Left ventricle myocardium inferior (tissue), 1 donor: ENCODE measurements around the gene GARIN5A. TPM values are rescaled to one million over a fixed set of nuclear protein-coding genes. Genes with fewer than 3 reads are reported as not detected.

Experiments
- DNase-seq: peaks from one replicate; pipeline ENCODE4 v3.0.0-alpha.2; 2020
- H3K27ac ChIP-seq: fragments of 200-600 bp; replicated peaks from 2 replicates; pipeline ENCODE4 v1.8.0; 2021
- H3K27me3 ChIP-seq: fragments of 200-600 bp; 2 replicates; pipeline ENCODE4 v1.8.0; 2021; ENCODE audit warnings: low read depth
- H3K36me3 ChIP-seq: fragments of 200-600 bp; 2 replicates; pipeline ENCODE4 v1.8.0; 2021
- H3K4me1 ChIP-seq: fragments of 200-600 bp; 2 replicates; pipeline ENCODE4 v1.8.0; 2021
- H3K4me3 ChIP-seq: fragments of 200-600 bp; 2 replicates; pipeline ENCODE4 v1.8.0; 2021; ENCODE audit warnings: mild to moderate bottlenecking, moderate library complexity
- H3K9me3 ChIP-seq: fragments of 200-600 bp; replicated peaks from 2 replicates; pipeline ENCODE4 v1.8.0; 2021
- CTCF ChIP-seq: fragments of 200-600 bp; IDR thresholded peaks from 2 replicates; pipeline ENCODE4 v1.8.0; 2021; ENCODE audit warnings: antibody characterized with exemption, mild to moderate bottlenecking, borderline replicate concordance
- intact Hi-C: fragments of 100-400 bp; cut with micrococcal nuclease; formaldehyde crosslinking; loops from one replicate; pipeline ENCODE4 v1.11.0; 2022
- total RNA-seq: library from RNA; stranded (reverse); fragmentation: NEBNext Ultra II Directional; extraction: Animal tissue kit (Norgen Biotek cat#: 25700); gene quantifications from one replicate; pipeline ENCODE4 v1.2.1, GENCODE V29; 2021
- donor health status: DM: no; HTN: yes; CAD: no; lungs with severe emphysema.

The GARIN5A gene
- total RNA-seq, 1 donor from 2014 or later = 1.3 TPM

- Histone ChIP-seq H3K4me3 (no peak overlapping the region), H3K27me3 (peaks cover 61% of the 10 kb centered on the region), H3K4me1 (peaks cover 20% of the 10 kb centered on the region), H3K9me3 (no peaks in the 10 kb centered on the region), H3K27ac (no peak overlapping the region), H3K36me3 (no peaks in the 10 kb centered on the region)
- intact Hi-C loops = no loop called here
- DNase-seq = no peak
- TF ChIP-seq CTCF = no peak
Measured at GRCh38 chr19:50433201-50434180, 43.2 kb downstream of the GARIN5A start.

GRCh38 chr19:50432221-50433028 lies 44.2 kb downstream of the GARIN5A start, which contains the start of gene MYBPC2:
Gene MYBPC2, plus strand, starts transcription at chr19:50432892. Its CDS starts 62 bp downstream, at chr19:50432954.
- H3K9me3 ChIP-seq = no peaks in the 10 kb centered on the region
- peaks cover 27% of the 10 kb centered on the region for H3K4me1 ChIP-seq
- no peak for TF ChIP-seq CTCF
- H3K27me3 ChIP-seq = peaks cover 71% of the 10 kb centered on the region
- intact Hi-C loops = no loop called here
- peak within 1 kb of the TSS; percentile 58 for H3K27ac ChIP-seq
- H3K4me3 ChIP-seq = peak within 1 kb of the TSS; percentile 78
- no peak for DNase-seq
- H3K36me3 ChIP-seq = no peaks in the 10 kb centered on the region

GRCh38 chr19:50431343-50432220 lies 45.1 kb downstream of the GARIN5A start:
- intact Hi-C loops = no loop called here
- peaks cover 74% of the 10 kb centered on the region for H3K27me3 ChIP-seq

GRCh38 chr19:50430888-50431342 lies 45.7 kb downstream of the GARIN5A start:
- DNase-seq = no peak
- no peak for TF ChIP-seq CTCF
- H3K4me3 ChIP-seq = peak overlapping the region; percentile 78
- peaks cover 27% of the 10 kb centered on the region for H3K4me1 ChIP-seq
- intact Hi-C loops = no loop called here
- peak overlapping the region; percentile 58 for H3K27ac ChIP-seq
- peaks cover 74% of the 10 kb centered on the region for H3K27me3 ChIP-seq
- H3K9me3 ChIP-seq = no peaks in the 10 kb centered on the region
- no peaks in the 10 kb centered on the region for H3K36me3 ChIP-seq

More at GRCh38 chr19:50431343-50432220, 45.1 kb downstream of the GARIN5A start:
- Histone ChIP-seq H3K4me1 (peaks cover 27% of the 10 kb centered on the region), H3K4me3 (peak overlapping the region; percentile 78), H3K27ac (peak overlapping the region; percentile 58), H3K36me3 (no peaks in the 10 kb centered on the region), H3K9me3 (no peaks in the 10 kb centered on the region)
- TF ChIP-seq CTCF = no peak
- DNase-seq = peak; percentile 84
